HG02623 (cell line): ENCODE results near the gene GSG1L.

ENCODE experiments used
- ATAC-seq: cut with Tn5 transposase; IDR thresholded peaks from one replicate; pipeline ENCODE4 v1.9.1; 2021; ENCODE audit warnings: moderate library complexity; ENCODE audit not compliant: unreplicated experiment

The GSG1L gene

DNA sequence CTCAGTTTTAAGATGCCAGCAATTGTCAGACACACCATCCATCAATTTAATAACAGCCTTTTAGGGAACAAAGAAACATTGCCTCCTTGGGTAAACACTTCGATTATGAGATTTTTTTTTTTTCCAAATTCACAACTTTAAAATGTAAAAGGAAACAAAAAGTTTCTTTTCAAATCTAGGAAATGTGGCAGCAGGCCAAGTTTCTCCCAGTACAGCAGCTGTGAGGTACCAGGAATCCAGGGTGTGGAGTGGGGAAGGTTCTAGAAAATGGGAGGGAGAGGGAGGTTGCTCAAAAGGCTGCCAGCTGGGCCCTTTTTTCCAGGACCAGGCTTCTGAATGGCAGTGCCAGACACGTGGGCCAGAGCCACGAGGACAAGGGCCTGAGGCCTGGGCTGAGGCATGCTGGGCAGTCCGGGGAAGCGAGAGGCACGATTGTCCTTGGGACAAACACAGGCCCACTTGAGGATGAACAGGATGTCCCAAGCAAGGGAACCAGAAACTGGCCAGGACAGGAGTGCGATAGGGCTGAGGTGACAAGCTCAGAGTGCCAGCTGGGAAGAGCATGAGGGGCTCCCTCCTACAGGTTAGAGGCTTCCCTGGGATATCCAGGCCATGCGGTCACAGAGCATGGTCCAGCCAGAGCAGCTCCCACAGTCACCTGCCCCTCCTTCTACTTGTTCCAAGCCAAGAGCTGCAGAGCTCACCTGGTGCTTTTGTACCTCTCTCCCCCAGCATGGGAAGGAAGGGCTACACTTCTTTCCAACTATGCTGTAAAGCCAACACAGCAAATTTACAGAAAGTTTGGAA, 298.4 kb downstream of the GSG1L start:
- ATAC-seq: no peak

DNA sequence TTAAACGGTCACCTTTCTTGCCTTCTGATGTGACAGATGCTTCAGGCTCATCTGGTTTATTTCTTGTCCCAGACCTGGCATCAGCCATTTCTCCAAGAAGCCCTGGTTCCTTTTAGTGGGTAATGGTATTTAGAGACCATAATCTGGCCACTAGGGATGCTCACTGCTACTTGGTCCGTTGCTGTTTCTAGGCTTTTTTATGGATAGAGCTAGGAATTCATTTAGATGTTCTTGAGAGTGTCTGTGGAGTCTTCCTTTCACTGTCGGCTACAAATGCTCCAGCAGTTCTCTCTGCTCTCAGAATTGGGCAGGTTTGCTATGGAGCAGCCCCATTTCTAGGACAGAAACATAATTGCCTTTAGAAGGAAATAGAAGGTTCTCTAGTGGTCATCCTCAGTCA, 299.1 kb downstream of the GSG1L start:
- no peak for ATAC-seq

- ATAC-seq: no peak
Observed at GRCh38 chr16:27762441-27762840, 301.1 kb downstream of the GSG1L start.

- ATAC-seq: no peak
Observed at GRCh38 chr16:27761816-27762215, 301.7 kb downstream of the GSG1L start.

GRCh38 chr16:27760789-27761176, 302.7 kb downstream of the GSG1L start:
- ATAC-seq: no peak

- no peak for ATAC-seq
Observed at GRCh38 chr16:27759967-27760788, 303.3 kb downstream of the GSG1L start.

DNA sequence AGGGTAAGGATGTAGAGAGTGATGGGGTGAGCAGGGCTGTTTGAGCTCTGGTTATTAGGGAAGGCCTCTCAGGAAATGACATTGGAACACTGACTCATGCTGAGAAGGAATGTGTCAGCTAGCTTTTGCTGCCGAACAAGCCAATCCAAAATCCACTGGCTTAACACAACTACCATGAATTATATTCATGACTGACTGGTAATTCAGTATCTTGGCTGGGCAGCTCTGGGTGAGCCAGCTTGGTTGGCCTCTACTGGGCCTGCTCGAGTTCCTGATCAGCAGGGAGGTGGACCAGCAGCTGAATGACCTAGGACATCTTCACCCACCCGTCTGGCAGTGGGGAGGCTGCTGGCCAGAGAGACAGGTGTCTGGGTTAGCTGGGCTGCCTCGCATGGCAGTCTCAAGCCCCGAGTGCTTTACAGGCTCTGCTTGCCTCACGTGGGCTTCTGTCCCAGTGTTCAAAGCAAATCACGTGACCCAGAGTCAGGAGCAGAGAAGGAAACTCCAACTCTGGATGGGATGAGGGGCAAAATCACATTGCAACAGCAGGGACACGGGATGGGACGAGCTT, 304.1 kb downstream of the GSG1L start:
- no peak for ATAC-seq

- no peak for ATAC-seq
Observed at GRCh38 chr16:27758544-27758943, 305.0 kb downstream of the GSG1L start.

- no peak for ATAC-seq
Observed at GRCh38 chr16:27756206-27756970, 307.1 kb downstream of the GSG1L start.

GRCh38 chr16:27754788-27755690, 308.5 kb downstream of the GSG1L start:
- no peak for ATAC-seq

GRCh38 chr16:27753563-27753962, 310.0 kb downstream of the GSG1L start:
- no peak for ATAC-seq

DNA sequence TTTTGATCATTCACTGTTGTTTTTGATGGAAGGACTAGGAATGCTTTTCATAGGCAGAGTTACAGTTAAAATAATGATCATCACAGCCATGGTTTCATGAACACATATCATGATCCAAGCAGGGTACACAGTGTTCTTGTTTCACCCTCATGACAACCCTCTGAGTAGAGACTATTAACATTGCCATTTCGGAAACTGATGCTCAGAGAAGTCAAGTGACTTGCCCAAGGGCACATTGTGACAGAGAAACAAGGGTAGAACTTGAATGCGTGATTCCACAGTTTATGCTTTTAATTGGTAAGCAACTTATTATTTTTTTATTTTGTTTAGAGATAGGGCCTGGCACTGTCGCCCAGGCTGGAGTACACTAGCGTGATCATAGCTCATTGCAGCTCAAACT, 311.3 kb downstream of the GSG1L start:
- no peak for ATAC-seq

- ATAC-seq: no peak
Observed at GRCh38 chr16:27751676-27752075, 311.8 kb downstream of the GSG1L start.

DNA sequence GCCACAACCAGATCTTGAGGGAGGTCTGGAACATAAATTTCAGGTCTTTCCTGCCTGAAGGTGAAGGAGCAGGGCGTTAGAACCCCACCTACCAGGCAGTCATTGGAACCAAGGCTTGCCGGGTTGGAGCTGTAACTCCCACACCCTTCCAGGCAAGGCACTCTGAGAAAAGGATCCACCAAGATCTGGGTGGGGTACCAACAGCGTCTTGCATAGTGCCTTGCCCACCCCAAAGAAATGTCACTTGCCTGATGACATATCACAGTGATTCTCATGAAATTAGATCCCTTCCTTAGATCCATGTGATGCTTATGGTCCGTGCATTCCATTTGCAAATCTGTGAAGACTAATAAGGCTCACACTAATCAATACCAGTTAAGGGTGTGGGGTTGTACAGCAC, 312.3 kb downstream of the GSG1L start:
- no peak for ATAC-seq

DNA sequence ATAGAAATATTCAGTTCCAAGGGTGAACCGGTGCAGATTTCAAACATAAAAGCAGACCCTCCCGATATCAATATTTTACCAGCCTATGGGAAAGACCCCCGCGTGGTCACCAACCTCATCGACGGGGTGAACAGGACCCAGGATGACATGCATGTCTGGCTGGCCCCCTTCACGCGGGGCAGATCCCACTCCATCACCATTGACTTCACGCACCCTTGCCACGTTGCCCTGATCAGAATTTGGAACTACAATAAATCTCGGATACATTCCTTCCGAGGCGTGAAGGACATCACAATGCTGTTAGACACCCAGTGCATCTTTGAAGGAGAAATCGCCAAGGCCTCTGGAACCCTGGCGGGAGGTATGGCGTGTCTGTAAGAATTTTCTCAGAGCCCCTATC, 313.6 kb downstream of the GSG1L start:
- ATAC-seq: no peak

DNA sequence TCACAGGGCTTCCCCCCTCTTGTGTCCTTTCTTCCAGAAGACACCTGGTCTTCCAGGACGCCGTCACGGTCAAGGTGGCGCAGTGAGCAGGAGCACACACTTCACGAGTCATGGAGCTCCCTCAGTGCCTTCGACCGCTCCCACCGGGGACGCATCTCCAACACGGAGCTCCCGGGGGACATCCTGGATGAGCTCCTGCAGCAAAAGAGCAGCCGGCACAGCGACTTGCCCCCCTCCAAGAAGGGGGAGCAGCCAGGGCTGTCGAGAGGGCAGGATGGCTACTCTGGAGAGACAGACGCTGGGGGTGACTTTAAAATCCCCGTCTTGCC, 314.0 kb downstream of the GSG1L start:
- ATAC-seq: no peak

DNA sequence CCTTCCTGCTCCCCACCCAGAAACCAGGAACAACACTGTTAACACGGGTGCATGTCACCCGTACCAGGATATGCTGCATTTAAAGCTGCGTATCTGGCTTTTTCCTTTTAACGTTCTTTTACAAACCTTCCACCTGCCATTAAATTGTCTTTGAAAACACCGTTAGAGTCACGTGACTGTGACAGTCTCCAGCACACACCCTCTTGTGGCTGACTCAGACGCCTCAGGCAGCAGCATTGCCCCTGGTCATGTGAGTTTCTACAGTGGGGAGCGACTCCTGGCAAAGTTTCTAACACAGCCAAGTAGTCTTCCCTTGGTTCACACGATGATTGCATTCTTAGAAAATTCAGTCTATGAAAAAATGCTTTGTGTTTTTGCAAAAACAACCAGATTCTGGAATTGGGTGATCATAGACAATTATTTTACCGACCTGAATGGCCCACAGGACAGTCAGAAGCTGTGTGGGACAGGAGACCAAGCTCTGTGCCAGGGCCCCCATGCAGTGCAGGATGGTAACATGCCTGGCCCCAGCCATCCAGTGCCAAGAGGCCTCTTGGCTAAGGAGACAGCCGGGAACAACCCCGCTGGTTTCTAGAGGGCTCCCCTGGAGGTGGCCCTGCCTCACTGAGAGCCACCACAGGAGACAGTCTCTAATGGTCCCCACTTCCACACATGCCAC, 314.5 kb downstream of the GSG1L start:
- no peak for ATAC-seq

DNA sequence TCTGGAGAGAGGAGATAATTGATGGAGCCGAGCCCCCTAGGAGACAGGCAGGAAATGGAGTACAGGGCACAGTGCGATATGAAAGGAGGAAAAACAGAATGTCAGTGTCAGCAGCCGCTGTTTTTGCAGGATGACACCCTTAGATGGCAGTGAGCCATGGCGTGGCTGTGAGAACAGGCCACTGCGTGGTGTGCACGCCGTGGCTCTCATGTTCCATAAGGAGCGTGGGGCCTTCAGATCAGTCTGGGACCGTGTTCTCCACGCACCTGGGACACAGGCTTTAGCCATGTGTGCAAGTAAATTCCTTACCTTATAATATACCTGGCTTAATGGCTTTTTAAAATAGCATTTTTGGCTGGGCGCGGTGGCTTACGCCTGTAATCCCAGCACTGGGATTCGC, 315.6 kb downstream of the GSG1L start:
- ATAC-seq: no peak

- no peak for ATAC-seq
Observed at GRCh38 chr16:27746076-27746855, 317.2 kb downstream of the GSG1L start.
